ENCODE data around the gene GPR87.

DNA sequence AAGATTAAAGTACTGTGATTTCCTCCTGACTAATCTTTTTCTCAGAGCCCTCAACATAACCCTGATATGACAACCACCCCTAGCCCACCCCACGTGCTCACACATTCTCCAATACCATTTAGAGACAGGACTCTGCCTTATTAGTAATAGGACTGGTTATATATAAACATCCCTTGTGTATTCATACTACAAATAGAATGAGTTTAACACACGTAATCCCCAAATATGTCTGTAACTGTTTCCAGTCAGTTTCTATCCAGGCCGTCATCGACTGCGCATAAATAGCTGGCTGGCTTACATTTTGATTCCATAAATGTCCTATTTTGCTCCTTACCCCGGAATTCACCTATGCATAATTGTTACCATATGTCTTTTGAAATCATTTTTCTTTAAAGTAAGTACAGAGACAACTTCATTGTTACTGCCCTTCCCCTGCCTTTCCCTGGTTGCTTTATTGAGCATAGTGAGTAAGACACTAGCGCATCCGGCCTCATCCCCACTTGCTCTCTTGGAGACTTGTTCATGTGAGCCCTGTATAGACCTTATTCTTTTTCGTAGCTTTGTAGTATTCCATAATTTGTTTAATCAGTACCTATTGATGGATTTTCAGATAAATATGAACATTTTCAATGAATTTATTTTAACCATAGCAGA lies 34.8 kb downstream of the GPR87 start:
- TF ChIP-seq EZH2phosphoT487 (IDR thresholded peaks at IDR 0.05; ENCODE audit: borderline replicate concordance) (no peak), CTCF (conservative IDR thresholded peaks at IDR 0.05; ENCODE audit: low read length) (no peak)

All from Loucy (cell line).